HG03135 (cell line): ENCODE results near the gene IRX6.

ENCODE experiments used
- ATAC-seq: cut with Tn5 transposase; IDR thresholded peaks from one replicate; pipeline ENCODE4 v1.9.1; 2021; ENCODE audit warnings: mild to moderate bottlenecking, moderate library complexity; ENCODE audit not compliant: unreplicated experiment

The IRX6 gene

GRCh38 chr16:55364811-55365210 lies 40.8 kb downstream of the IRX6 start:
- ATAC-seq: no peak

GRCh38 chr16:55367301-55367811 lies 43.4 kb downstream of the IRX6 start:
- ATAC-seq: no peak

GRCh38 chr16:55367866-55368603 lies 44.0 kb downstream of the IRX6 start:
- no peak for ATAC-seq

- ATAC-seq: no peak
These were observed 45.1 kb downstream of the IRX6 start for GRCh38 chr16:55369151-55369550.

GRCh38 chr16:55370762-55371482 lies 46.9 kb downstream of the IRX6 start:
- ATAC-seq: no peak

- no peak for ATAC-seq
These were observed 48.9 kb downstream of the IRX6 start for GRCh38 chr16:55372792-55373488.

GRCh38 chr16:55373489-55373832 lies 49.5 kb downstream of the IRX6 start:
- ATAC-seq: no peak

GRCh38 chr16:55376045-55376444 lies 52.0 kb downstream of the IRX6 start:
- no peak for ATAC-seq

GRCh38 chr16:55376567-55377167 lies 52.7 kb downstream of the IRX6 start:
- no peak for ATAC-seq

GRCh38 chr16:55377840-55378239 lies 53.8 kb downstream of the IRX6 start:
- ATAC-seq: no peak

- no peak for ATAC-seq
These were observed 54.6 kb downstream of the IRX6 start for GRCh38 chr16:55378616-55379015.

GRCh38 chr16:55379371-55379770 lies 55.4 kb downstream of the IRX6 start:
- no peak for ATAC-seq

GRCh38 chr16:55379876-55380390 lies 55.9 kb downstream of the IRX6 start:
- no peak for ATAC-seq
